Activated naive CD4-positive, alpha-beta T cell treated with anti-CD3 and anti-CD28 coated beads for 36 hours (primary cell): Measurements from ENCODE around the gene ZMIZ1. TPM values are rescaled to one million over a fixed set of nuclear protein-coding genes. Genes with fewer than 3 reads are reported as not detected.
A peak's percentile ranks its signal among the peaks of the same experiment; 100 is the strongest.

Experiments
- CTCF ChIA-PET: fragments of 350-600 bp; sonication (Branson Sonifier 250); formaldehyde crosslinking; loops from one replicate; lab custom pipeline; 2021; ENCODE audit warnings: antibody characterized with exemption; lab: Charles Lee
- DNase-seq: peaks from one replicate; pipeline ENCODE4 v3.0.0-alpha.2; 2020
- H3K27ac Mint-ChIP-seq: one replicate; pipeline ENCODE4 v1.8.0; 2021; ENCODE audit warnings: mild to moderate bottlenecking, mixed read lengths
- H3K27me3 Mint-ChIP-seq: one replicate; pipeline ENCODE4 v1.8.0; 2021; ENCODE audit warnings: low read depth, mixed read lengths
- H3K36me3 Mint-ChIP-seq: one replicate; pipeline ENCODE4 v1.8.0; 2021; ENCODE audit warnings: low read depth, mixed read lengths
- H3K4me1 Mint-ChIP-seq: one replicate; pipeline ENCODE4 v1.8.0; 2021; ENCODE audit warnings: low read depth, mixed read lengths
- H3K4me3 Mint-ChIP-seq: one replicate; pipeline ENCODE4 v1.8.0; 2021; ENCODE audit warnings: mild to moderate bottlenecking, moderate library complexity, mixed read lengths
- H3K9me3 Mint-ChIP-seq: one replicate; pipeline ENCODE4 v1.8.0; 2021; ENCODE audit warnings: mixed read lengths
- intact Hi-C: fragments of 100-400 bp; cut with micrococcal nuclease; formaldehyde crosslinking; loops from one replicate; pipeline ENCODE4 v1.15.1; 2023
- total RNA-seq, 2 experiments: library from RNA; stranded (reverse); gene quantifications; one replicate each; pipeline ENCODE4 v1.2.3, GENCODE V29; 2021

The ZMIZ1 gene
- total RNA-seq, 2 experiments from 2014 or later: 15.6 to 18.3 TPM

DNA sequence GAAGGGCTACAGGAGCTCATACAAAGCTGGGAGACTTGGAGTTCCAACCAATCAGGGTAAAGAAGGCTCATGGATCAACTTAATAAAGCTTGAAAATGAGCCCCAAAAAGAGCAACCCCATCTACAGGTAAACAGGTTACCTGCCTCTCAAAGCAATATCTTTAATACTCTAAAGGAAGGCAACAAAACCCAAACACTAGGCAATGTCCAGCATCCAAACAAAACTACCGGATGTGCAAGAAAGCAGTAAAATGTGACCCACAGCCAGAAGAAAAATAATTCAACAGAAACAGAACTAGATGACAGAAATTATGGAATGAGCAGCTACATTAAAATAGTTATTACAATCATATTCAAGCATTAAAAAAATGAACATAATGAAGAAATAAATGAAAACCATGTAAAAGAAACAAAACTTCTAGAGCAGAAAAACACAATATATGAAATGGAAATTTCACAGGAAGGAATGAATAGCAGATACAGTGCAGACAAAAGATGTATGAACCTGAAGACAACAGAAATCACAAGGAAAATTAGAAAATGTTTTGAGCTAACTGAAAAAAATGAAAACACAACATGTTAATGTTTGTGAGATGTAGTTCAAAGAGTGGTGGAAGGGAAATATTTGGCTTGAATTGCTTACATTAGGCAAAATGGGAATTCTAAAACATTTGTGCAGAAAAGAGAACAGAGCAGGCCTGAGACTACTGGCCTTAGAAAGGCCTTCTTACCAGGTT is 30.5 kb upstream of the ZMIZ1 start:
- H3K4me3 Mint-ChIP-seq: no peak overlapping the region
- intact Hi-C loops: no loop called here
- no peak overlapping the region for H3K27ac Mint-ChIP-seq
- H3K4me1 Mint-ChIP-seq: peaks cover 15% of the 10 kb centered on the region
- H3K36me3 Mint-ChIP-seq: no peaks in the 10 kb centered on the region
- no peak for DNase-seq
- peaks cover 4% of the 10 kb centered on the region for H3K9me3 Mint-ChIP-seq
- H3K27me3 Mint-ChIP-seq: no peaks in the 10 kb centered on the region
- CTCF ChIA-PET: interaction anchor here (1.2 kb wide), 1 partner anchor 157 kb away, joined by 7 read pairs; no protein-coding TSS in a partner anchor

DNA sequence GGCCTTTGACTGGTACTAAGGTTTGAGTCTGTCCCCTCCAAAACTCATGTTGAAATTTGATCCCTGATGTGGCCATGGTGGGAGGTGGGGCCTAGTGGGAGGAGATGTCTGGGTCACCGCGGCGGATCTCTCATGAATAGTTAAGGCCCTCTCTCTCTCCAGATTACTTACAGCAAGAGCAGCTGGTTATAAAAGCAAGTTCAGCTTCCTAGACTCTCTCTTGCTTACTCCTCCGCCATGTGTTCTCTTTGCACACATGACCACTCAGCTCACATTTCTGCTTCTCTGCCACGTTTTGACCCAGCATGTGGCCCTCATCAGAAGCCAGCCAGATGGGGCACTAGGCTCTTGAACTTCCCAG is 29.9 kb upstream of the ZMIZ1 start:
- Mint-ChIP-seq H3K27ac (no peak overlapping the region), H3K4me3 (no peak overlapping the region), H3K9me3 (peaks cover 4% of the 10 kb centered on the region), H3K4me1 (peaks cover 15% of the 10 kb centered on the region), H3K27me3 (no peaks in the 10 kb centered on the region), H3K36me3 (no peaks in the 10 kb centered on the region)
- CTCF ChIA-PET: no interaction called here
- DNase-seq: no peak
- intact Hi-C loops: no loop called here

DNA sequence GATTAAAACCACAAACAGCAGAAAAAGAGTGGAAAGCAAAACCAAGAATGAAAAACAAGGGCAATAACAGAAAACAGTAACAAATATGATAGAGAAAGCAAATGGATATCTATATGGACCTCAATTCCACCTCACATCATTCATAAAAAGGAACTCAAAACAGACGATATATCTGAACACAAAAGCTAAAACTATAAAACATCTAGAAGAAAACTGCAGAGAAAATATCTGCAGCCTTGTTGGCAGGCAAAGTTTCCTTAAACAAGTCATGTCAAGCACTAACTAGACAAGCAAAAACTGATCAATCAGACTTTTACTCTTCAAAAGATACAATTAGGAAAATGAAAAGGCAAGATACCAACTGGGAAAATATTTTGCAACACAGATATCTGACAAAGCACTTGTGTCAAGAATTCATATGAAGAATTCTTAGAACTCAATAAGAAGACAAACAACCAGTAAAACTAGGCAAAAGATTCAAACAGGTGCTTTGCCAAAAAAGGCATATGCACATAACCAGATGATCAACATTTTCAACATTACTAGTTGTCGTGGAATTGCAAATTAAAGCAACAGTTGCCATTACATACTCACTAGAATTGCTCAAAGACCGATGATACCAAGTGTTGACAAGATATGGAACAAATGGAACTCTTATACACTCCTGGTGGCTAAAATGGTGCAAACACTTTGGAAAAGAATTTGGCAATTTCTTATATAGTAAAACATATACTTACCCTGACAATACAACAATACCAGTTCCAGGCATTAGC is 25.9 kb upstream of the ZMIZ1 start:
- H3K4me1 Mint-ChIP-seq: peaks cover 24% of the 10 kb centered on the region
- no peaks in the 10 kb centered on the region for H3K36me3 Mint-ChIP-seq
- no peak overlapping the region for H3K4me3 Mint-ChIP-seq
- no peak for DNase-seq
- intact Hi-C loops: no loop called here
- no peaks in the 10 kb centered on the region for H3K27me3 Mint-ChIP-seq
- no peak overlapping the region for H3K27ac Mint-ChIP-seq
- CTCF ChIA-PET: interaction anchor here (0.6 to 0.7 kb wide), 2 partner anchors 25 to 981 kb away, joined by 3 to 4 read pairs; no protein-coding TSS in a partner anchor
- peaks cover 4% of the 10 kb centered on the region for H3K9me3 Mint-ChIP-seq

DNA sequence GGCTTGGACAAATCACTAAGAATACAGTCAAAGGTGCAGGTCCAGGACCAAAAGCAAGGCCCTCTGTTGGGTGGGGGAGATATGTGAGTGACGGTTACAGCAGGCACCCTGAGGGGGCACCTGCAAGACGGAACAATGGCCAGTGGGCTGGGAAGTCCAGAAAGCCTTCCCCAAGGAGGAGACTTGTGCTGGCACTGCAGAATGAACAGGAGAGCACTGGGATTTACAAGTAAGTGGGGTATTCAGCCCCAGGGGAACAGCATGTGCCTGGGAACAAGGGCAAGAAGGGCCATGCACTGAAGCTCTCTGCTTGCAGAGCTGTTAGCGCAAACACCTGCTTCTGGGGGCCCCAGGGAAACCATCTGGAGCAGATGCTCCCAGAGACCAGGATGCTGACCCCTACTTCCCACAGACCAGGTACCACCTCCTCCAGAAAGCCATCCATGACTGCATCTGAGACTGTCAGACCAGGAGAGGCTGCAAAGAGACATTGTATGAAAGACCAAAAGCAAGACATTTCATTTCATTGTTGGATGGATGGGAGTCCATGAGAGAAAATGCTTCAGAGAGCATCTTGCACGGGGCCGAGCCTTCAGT is 24.6 kb upstream of the ZMIZ1 start:
- Mint-ChIP-seq H3K36me3 (no peaks in the 10 kb centered on the region), H3K4me3 (no peak overlapping the region), H3K27me3 (no peaks in the 10 kb centered on the region), H3K9me3 (peaks cover 4% of the 10 kb centered on the region), H3K4me1 (peaks cover 35% of the 10 kb centered on the region), H3K27ac (no peak overlapping the region)
- CTCF ChIA-PET: no interaction called here
- DNase-seq: no peak
- intact Hi-C loops: no loop called here

DNA sequence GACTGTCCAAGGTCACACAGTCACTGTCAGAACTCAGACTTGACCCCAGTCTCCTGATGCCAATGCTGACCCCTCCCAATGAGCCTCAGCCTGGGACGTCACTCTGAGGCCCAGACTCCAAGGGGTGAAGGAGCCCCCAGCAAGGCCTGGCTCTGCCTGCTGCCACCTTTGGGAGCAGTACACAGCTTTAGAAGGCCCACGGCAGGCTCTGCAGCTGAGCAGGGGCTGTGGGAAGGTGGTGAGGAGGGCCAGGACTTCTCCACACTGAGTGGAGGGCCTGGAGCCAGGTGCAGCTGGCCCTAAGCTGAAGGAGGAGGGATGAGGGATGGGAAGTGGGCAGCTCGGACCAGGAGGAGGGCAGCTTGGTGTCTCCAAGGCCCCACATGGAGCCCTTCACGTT is 23.9 kb upstream of the ZMIZ1 start:
- DNase-seq: no peak
- Mint-ChIP-seq H3K27me3 (no peaks in the 10 kb centered on the region), H3K4me3 (no peak overlapping the region), H3K9me3 (peaks cover 4% of the 10 kb centered on the region), H3K4me1 (peaks cover 38% of the 10 kb centered on the region), H3K36me3 (no peaks in the 10 kb centered on the region), H3K27ac (no peak overlapping the region)
- intact Hi-C loops: no loop called here
- CTCF ChIA-PET: no interaction called here

DNA sequence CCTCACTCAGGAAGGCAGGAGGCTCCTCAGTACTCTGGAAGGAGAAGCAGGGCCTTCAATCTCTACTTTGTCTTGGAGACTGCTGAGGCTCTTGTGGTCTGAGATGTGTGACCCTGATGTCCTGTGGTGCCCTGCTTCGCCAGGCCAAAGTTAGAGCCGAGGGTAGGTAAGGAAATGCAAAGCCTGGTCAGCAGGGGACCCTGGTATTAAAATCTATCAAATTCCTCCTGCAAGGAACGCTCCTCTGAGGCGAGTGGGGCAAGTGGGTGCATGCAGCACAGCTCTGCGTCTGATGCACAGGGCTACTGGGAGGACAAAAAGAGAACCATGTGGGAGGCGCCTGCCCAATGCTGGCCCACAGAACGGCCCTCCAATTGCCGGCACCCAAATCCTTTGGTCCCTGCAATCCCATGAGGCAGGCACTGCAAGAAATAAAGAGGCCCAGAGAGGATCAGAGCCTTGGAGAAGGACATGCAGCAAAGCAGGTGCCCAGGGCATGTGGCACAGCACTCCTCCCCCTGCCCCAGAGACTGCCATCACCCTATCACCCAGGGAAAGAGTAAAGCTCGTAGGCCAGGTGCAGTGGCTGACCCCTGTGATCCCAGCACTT is 23.1 kb upstream of the ZMIZ1 start:
- Mint-ChIP-seq H3K9me3 (peaks cover 4% of the 10 kb centered on the region), H3K4me3 (no peak overlapping the region), H3K27me3 (no peaks in the 10 kb centered on the region), H3K4me1 (peaks cover 43% of the 10 kb centered on the region), H3K36me3 (no peaks in the 10 kb centered on the region), H3K27ac (no peak overlapping the region)
- intact Hi-C loops: no loop called here
- CTCF ChIA-PET: no interaction called here
- no peak for DNase-seq

DNA sequence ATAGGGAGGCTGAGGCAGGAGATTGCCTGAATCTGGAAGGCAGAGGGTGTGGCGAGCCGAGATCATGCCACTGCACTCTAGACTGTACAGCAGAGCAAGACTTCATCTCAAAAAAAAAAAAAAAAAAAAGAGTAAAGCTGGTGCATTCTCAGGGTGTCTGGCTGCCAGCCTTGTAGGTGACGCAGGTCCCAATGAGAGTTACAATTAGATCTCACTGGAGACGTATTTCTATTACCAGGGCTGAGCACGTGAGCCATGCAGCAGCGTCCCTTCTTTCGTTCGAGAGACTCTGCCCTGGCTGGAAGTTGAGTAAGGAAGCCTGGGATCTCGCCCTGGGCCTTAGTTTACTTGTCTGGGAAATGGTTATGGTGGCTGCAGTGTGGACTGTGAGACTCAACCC is 22.4 kb upstream of the ZMIZ1 start:
- no peak for DNase-seq
- no peaks in the 10 kb centered on the region for H3K36me3 Mint-ChIP-seq
- no peak overlapping the region for H3K4me3 Mint-ChIP-seq
- H3K27ac Mint-ChIP-seq: no peak overlapping the region
- H3K27me3 Mint-ChIP-seq: no peaks in the 10 kb centered on the region
- peaks cover 46% of the 10 kb centered on the region for H3K4me1 Mint-ChIP-seq
- intact Hi-C loops: no loop called here
- peaks cover 4% of the 10 kb centered on the region for H3K9me3 Mint-ChIP-seq
- CTCF ChIA-PET: no interaction called here

DNA sequence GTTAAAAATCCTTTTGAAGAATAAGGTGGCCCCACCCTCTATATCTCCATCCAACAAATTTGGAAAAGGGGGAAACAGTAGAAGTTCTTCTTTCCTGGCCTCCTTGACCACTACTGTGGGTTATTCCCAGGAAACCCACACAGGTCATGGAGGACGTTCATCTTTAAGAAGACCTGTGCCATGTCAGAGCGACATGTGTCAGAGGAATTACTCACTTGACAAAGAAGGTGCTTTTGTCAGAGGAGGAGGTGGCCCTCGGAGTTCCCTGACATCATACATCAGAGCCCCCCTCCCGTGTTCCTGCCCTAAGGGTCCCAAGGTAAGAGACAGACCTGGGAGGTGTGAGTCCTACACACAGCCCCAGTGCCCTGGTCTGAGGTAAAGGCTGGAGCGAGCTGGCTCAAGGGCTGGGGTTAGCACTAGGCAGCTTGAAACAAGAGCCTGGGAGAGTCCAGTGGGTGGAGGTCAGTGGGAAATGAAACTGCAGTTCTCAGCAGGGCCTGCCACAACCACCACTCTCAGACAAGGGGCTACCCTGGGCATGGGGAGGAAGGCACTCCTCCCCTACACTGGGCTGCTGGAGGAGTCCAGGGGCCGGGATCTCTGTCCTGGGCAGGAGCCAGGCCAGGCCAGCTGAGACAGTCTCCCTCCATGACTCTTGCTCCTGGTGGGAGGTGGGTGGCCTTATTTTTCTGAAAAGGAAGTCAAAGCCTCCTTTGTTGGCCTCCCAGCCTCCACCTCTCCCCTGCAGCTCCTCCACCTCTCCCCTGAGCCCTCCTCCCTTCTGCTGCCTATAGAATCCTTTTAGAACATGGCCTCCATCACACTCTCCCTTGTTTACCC is 21.8 kb upstream of the ZMIZ1 start:
- intact Hi-C loops: no loop called here

DNA sequence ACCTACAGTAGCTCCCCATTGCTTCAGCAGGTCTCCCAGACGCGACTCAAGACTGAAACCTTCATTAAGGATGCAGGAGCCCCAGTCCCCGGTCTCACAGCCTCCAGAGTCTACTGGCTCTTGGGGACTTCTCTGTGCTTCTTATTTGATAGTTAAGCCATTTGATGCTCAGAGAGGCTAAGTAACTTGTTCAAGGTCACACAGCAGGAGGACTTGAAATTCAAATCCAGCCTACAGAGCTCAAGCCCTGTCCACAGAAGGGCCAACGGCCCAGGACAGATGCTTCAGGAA is 21.2 kb upstream of the ZMIZ1 start:
- Mint-ChIP-seq H3K27ac (peak overlapping the region; percentile 63), H3K36me3 (no peaks in the 10 kb centered on the region), H3K4me3 (no peak overlapping the region), H3K9me3 (peaks cover 4% of the 10 kb centered on the region), H3K4me1 (peaks cover 44% of the 10 kb centered on the region), H3K27me3 (no peaks in the 10 kb centered on the region)
- DNase-seq: no peak
- intact Hi-C loops: no loop called here
- CTCF ChIA-PET: interaction anchor here (0.9 kb wide), 1 partner anchor 73 kb away, joined by 4 read pairs; no protein-coding TSS in a partner anchor

More for the DNA sequence above, 21.8 kb upstream of the ZMIZ1 start:
- CTCF ChIA-PET: interaction anchor here (0.9 kb wide), 1 partner anchor 73 kb away, joined by 4 read pairs; no protein-coding TSS in a partner anchor
- no peaks in the 10 kb centered on the region for H3K27me3 Mint-ChIP-seq
- H3K4me1 Mint-ChIP-seq: peaks cover 46% of the 10 kb centered on the region
- H3K4me3 Mint-ChIP-seq: no peak overlapping the region
- H3K9me3 Mint-ChIP-seq: peaks cover 4% of the 10 kb centered on the region
- DNase-seq: no peak
- H3K27ac Mint-ChIP-seq: peak overlapping the region; percentile 63
- H3K36me3 Mint-ChIP-seq: no peaks in the 10 kb centered on the region

DNA sequence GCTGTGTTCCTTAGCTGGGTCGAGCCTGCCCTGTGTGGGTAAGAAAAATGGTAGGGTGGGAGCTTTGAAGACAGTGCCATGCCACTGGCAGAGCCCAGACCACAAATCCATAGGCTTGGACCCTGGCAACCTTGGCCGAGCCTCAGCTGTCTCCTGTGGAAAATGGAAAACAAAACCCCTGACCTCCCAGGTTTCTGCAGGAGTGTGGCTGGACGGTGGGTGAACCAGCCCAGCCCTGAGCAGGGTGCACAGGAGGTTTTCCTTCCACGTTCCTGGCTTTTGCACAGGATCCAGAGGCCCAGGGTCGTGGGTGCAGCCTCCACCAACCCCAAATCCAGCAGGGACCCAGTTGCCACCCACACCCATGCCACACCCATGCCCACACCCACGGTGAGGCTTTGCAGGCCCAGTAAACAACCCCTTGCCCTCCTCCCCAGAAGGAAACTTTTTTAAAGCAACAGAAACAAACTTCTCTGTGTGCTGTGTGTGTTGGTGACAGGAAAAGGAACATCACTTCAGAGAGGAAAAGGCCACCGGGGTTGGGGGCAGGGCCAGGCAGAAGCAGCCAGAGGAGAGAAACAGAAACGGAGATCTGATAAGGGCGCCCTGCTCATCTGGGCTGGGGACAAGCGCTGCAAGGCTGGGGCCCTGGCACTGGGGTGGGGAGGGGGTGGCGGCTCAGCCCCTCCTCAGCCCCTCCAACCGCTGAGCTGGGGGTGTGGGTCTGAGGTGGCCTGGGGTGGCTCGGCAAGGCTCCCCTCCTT is 20.7 kb upstream of the ZMIZ1 start:
- peak overlapping the region; percentile 47 for H3K4me3 Mint-ChIP-seq
- CTCF ChIA-PET: interaction anchor here (0.9 kb wide), 1 partner anchor 74 kb away, joined by 4 read pairs; no protein-coding TSS in a partner anchor
- DNase-seq: peak; percentile 84
- H3K27me3 Mint-ChIP-seq: no peaks in the 10 kb centered on the region
- peaks cover 41% of the 10 kb centered on the region for H3K4me1 Mint-ChIP-seq
- no peaks in the 10 kb centered on the region for H3K9me3 Mint-ChIP-seq
- peak overlapping the region; percentile 87 for H3K27ac Mint-ChIP-seq
- H3K36me3 Mint-ChIP-seq: no peaks in the 10 kb centered on the region
- intact Hi-C loops: loop anchor here (1.0 kb wide), 3 partner anchors 20 to 745 kb away; partner anchors contain the start of gene ZMIZ1
